NCI-H82 treated with DMSO at 0.1 percent for 48 hours (cell line): Measurements from ENCODE around the gene FAM210A.
"Not testable (repeated sequence)": the region's sequence is repeated elsewhere in the genome, so short reads cannot be mapped to it uniquely, and the experiment has no call there.

Experiments used
- DNase-seq: peaks from one replicate; lab custom pipeline; 2025; ENCODE audit not compliant: unreplicated experiment; lab: John Stamatoyannopoulos, UW

Gene FAM210A

GRCh38 chr18:13703899-13704298 is 22.5 kb downstream of the FAM210A start:
- DNase-seq = no peak

GRCh38 chr18:13700153-13700552 is 26.2 kb downstream of the FAM210A start:
- no peak for DNase-seq

GRCh38 chr18:13696961-13697360 is 29.4 kb downstream of the FAM210A start:
- DNase-seq = no peak

GRCh38 chr18:13695337-13695736 is 31.0 kb downstream of the FAM210A start:
- not testable (repeated sequence) for DNase-seq

GRCh38 chr18:13690060-13690459 is 36.3 kb downstream of the FAM210A start:
- not testable (repeated sequence) for DNase-seq

- no peak for DNase-seq
Measured at GRCh38 chr18:13688191-13689136, 37.9 kb downstream of the FAM210A start.

- DNase-seq = no peak
Measured at GRCh38 chr18:13684546-13684945, 41.8 kb downstream of the FAM210A start.

- no peak for DNase-seq
Measured at GRCh38 chr18:13681701-13682100, 44.7 kb downstream of the FAM210A start.

GRCh38 chr18:13680612-13681011 is 45.7 kb downstream of the FAM210A start:
- DNase-seq = no peak

GRCh38 chr18:13677350-13677749 is 49.0 kb downstream of the FAM210A start:
- not testable (repeated sequence) for DNase-seq

- no peak for DNase-seq
Measured at GRCh38 chr18:13676471-13676870, 49.9 kb downstream of the FAM210A start.

GRCh38 chr18:13672657-13673056 is 53.7 kb downstream of the FAM210A start:
- DNase-seq = no peak

- no peak for DNase-seq
Measured at GRCh38 chr18:13661779-13662256, 64.5 kb downstream of the FAM210A start.

GRCh38 chr18:13661051-13661778 is 65.1 kb downstream of the FAM210A start:
- DNase-seq = no peak

GRCh38 chr18:13660510-13660909 is 65.8 kb downstream of the FAM210A start:
- no peak for DNase-seq

- DNase-seq = no peak
Measured at GRCh38 chr18:13658436-13659204, 67.7 kb downstream of the FAM210A start.

GRCh38 chr18:13657974-13658373 is 68.4 kb downstream of the FAM210A start:
- no peak for DNase-seq

- no peak for DNase-seq
Measured at GRCh38 chr18:13653746-13654433, 72.5 kb downstream of the FAM210A start.

- no peak for DNase-seq
Measured at GRCh38 chr18:13649397-13650390, 76.7 kb downstream of the FAM210A start.
